Keratinocyte (primary cell): ENCODE data around the gene ITGA6. TPM values are rescaled to one million over a fixed set of nuclear protein-coding genes. Genes with fewer than 3 reads are reported as not detected.

ENCODE experiments used
- DNase-seq: peaks from one replicate; pipeline ENCODE4 v3.0.0-alpha.2; 2011; ENCODE audit warnings: low read depth, missing footprints, low spot score
- FAIRE-seq: peaks from 2 replicates; lab custom pipeline; 2011; peaks lifted over from hg19 to GRCh38; lab: Jason Lieb, UNC
- H2AFZ ChIP-seq: 2 replicates; pipeline ENCODE4 v1.6.0; 2012; ENCODE audit warnings: low read length, control low read depth, inconsistent platforms; ENCODE audit not compliant: control insufficient read depth
- H3K27ac ChIP-seq: 2 replicates; pipeline ENCODE4 v1.5.1; 2011; ENCODE audit warnings: low read length; ENCODE audit not compliant: control insufficient read depth, insufficient read depth
- H3K27me3 ChIP-seq: 3 replicates; pipeline ENCODE4 v1.6.0; 2011; ENCODE audit warnings: low read length; ENCODE audit not compliant: control insufficient read depth, insufficient read depth; ENCODE audit errors: extremely low read depth
- H3K36me3 ChIP-seq, 2 experiments: 2 replicates in 1 of 2; 3 replicates in 1 of 2; pipeline ENCODE4 v1.5.1; 2011; ENCODE audit warnings: low read length in 2 of 2, mild to moderate bottlenecking in 1 of 2; ENCODE audit not compliant: control insufficient read depth in 2 of 2, insufficient read depth in 2 of 2; ENCODE audit errors: extremely low read depth in 1 of 2
- H3K4me1 ChIP-seq: 3 replicates; pipeline ENCODE4 v1.5.1; 2011; ENCODE audit warnings: low read length; ENCODE audit not compliant: control insufficient read depth, insufficient read depth; ENCODE audit errors: extremely low read depth
- H3K4me2 ChIP-seq: 3 replicates; pipeline ENCODE4 v1.6.0; 2011; ENCODE audit warnings: low read depth, low read length; ENCODE audit not compliant: control insufficient read depth, insufficient read depth; ENCODE audit errors: extremely low read depth
- H3K4me3 ChIP-seq, 3 experiments: fragments of 200-600 bp in 1 of 3; sonication (generic) in 1 of 3; 2 replicates in 2 of 3; 3 replicates in 1 of 3; pipeline ENCODE4 v1.5.1; 2011 to 2016; ENCODE audit warnings: low read length in 3 of 3, mild to moderate bottlenecking in 3 of 3, control low read depth in 2 of 3, inconsistent platforms in 1 of 3, low read depth in 1 of 3, mixed read lengths in 1 of 3, mixed run types in 1 of 3, moderate library complexity in 1 of 3; ENCODE audit not compliant: control insufficient read depth in 2 of 3, insufficient read depth in 2 of 3; ENCODE audit errors: extremely low read depth in 1 of 3
- H3K79me2 ChIP-seq: 2 replicates; pipeline ENCODE4 v1.6.0; 2012; ENCODE audit warnings: low read length; ENCODE audit not compliant: control insufficient read depth, insufficient read depth
- H3K9ac ChIP-seq: 3 replicates; pipeline ENCODE4 v1.6.0; 2011; ENCODE audit warnings: low read length; ENCODE audit not compliant: control insufficient read depth, insufficient read depth; ENCODE audit errors: extremely low read depth
- H3K9me1 ChIP-seq: 3 replicates; pipeline ENCODE4 v1.6.0; 2011; ENCODE audit warnings: low read length; ENCODE audit not compliant: control insufficient read depth, insufficient read depth; ENCODE audit errors: extremely low read depth
- H3K9me3 ChIP-seq: 2 replicates; pipeline ENCODE4 v1.5.1; 2012; ENCODE audit warnings: low read depth, low read length; ENCODE audit not compliant: control insufficient read depth
- H4K20me1 ChIP-seq: 3 replicates; pipeline ENCODE4 v1.6.0; 2011; ENCODE audit warnings: low read length; ENCODE audit not compliant: control insufficient read depth, insufficient read depth; ENCODE audit errors: extremely low read depth
- CTCF ChIP-seq, 3 experiments: IDR thresholded peaks in 1 of 3; conservative IDR thresholded peaks in 1 of 3; optimal IDR thresholded peaks in 1 of 3; 2 replicates in 2 of 3; 3 replicates in 1 of 3; pipeline versions ENCODE3 to v1.5.1; 2011; ENCODE audit warnings: low read length in 3 of 3, mild to moderate bottlenecking in 3 of 3, moderate library complexity in 2 of 3, control low read depth in 1 of 3, inconsistent platforms in 1 of 3; ENCODE audit not compliant: insufficient read depth in 2 of 3; ENCODE audit errors: extremely low read depth in 1 of 3
- EZH2 ChIP-seq: IDR thresholded peaks from one replicate; pipeline ENCODE4 v1.6.1; 2012; ENCODE audit warnings: inconsistent platforms, mild to moderate bottlenecking, low read length, moderate library complexity
- dilution Hi-C: fragments of 300-500 bp; cut with MboI; formaldehyde crosslinking; loops from one replicate; pipeline ENCODE4 v1.7.0; 2020; ENCODE audit warnings: low sequenced_read_pairs; ENCODE audit not compliant: extremely low pct_ligation_motif_present
- polyA plus RNA-seq, 5 experiments: library from polyadenylated mRNA; depleted of rRNA in 3 of 5; stranded (reverse) in 3 of 5; stranded (forward) in 1 of 5; unstranded in 1 of 5; fragments of >200 nt; gene quantifications; 1 replicate in 1 of 5; 2 replicates in 3 of 5; 3 replicates in 1 of 5; pipeline versions ENCODE4 v1.2.1 to v1.2.3, GENCODE V29; 2011 to 2012; ENCODE audit warnings: missing spikeins in 2 of 5, low read depth in 1 of 5, low replicate concordance in 1 of 5

The ITGA6 gene
- polyA plus RNA-seq, 1 donor (not counting 4 experiments of a cell fraction or from before 2014, with no cell fraction given): 441 TPM

GRCh38 chr2:172405673-172406072 lies 21.7 kb upstream of the ITGA6 start:
- H3K27ac ChIP-seq: no peak overlapping the region
- H3K36me3 ChIP-seq: no peaks in the 10 kb centered on the region
- no peaks in the 10 kb centered on the region for H3K27me3 ChIP-seq
- H4K20me1 ChIP-seq: no peaks in the 10 kb centered on the region
- H3K4me3 ChIP-seq: no peak overlapping the region
- no peaks in the 10 kb centered on the region for H3K9me3 ChIP-seq
- no peak overlapping the region for H3K4me2 ChIP-seq
- H3K4me1 ChIP-seq: peaks cover 51% of the 10 kb centered on the region
- no peak overlapping the region for H2AFZ ChIP-seq
- H3K79me2 ChIP-seq: no peaks in the 10 kb centered on the region
- no peak for DNase-seq
- H3K9ac ChIP-seq: no peak overlapping the region
- dilution Hi-C loops: no loop called here
- TF ChIP-seq CTCF (optimal IDR thresholded peaks at IDR 0.05 in 1 of 3, IDR thresholded peaks at IDR 0.05 in 1 of 3, conservative IDR thresholded peaks at IDR 0.05 in 1 of 3; ENCODE audit: extremely low read depth in 1 of 3, insufficient read depth in 2 of 3, low read length in 3 of 3): no peak
- TF ChIP-seq EZH2: no peak
- no peak for FAIRE-seq
- H3K9me1 ChIP-seq: no peaks in the 10 kb centered on the region

GRCh38 chr2:172408143-172408766 lies 19.1 kb upstream of the ITGA6 start:
- no peaks in the 10 kb centered on the region for H3K79me2 ChIP-seq
- peak overlapping the region; percentile 83 for H3K4me2 ChIP-seq
- H3K4me1 ChIP-seq: peaks cover 46% of the 10 kb centered on the region
- H3K4me3 ChIP-seq: peak overlapping the region in 2 of 3 experiments; percentile 22 to 33
- DNase-seq (peak; percentile 90), FAIRE-seq (peak; percentile 95)
- H3K27me3 ChIP-seq: no peaks in the 10 kb centered on the region
- H3K9ac ChIP-seq: peak overlapping the region; percentile 74
- no peaks in the 10 kb centered on the region for H4K20me1 ChIP-seq
- H3K27ac ChIP-seq: peak overlapping the region; percentile 93
- H3K9me1 ChIP-seq: no peaks in the 10 kb centered on the region
- no peak overlapping the region for H2AFZ ChIP-seq
- no peaks in the 10 kb centered on the region for H3K36me3 ChIP-seq
- TF ChIP-seq EZH2 (no peak), CTCF (optimal IDR thresholded peaks at IDR 0.05 in 1 of 3, IDR thresholded peaks at IDR 0.05 in 1 of 3, conservative IDR thresholded peaks at IDR 0.05 in 1 of 3; ENCODE audit: extremely low read depth in 1 of 3, insufficient read depth in 2 of 3, low read length in 3 of 3) (no peak)
- H3K9me3 ChIP-seq: no peaks in the 10 kb centered on the region
- dilution Hi-C loops: no loop called here
